IMR-90 (cell line): ENCODE data around the gene USP53. TPM values are rescaled to one million over a fixed set of nuclear protein-coding genes. Genes with fewer than 3 reads are reported as not detected.

Experiments
- ATAC-seq: fragments of 200-7000 bp; cut with Tn5 transposase; 2 replicates; pipeline ENCODE4 v1.9.1; 2020; ENCODE audit warnings: low read depth, mild to moderate bottlenecking, moderate library complexity
- BruUV-seq: library from RNA; stranded (reverse); fragments of 400-500 nt; replicated peaks from 2 replicates; lab custom pipeline; 2021; lab: Mats Ljungman, UMichigan
- CTCF ChIA-PET: fragments of 300-600 bp; formaldehyde crosslinking; extraction: SDS; loops from one replicate; lab custom pipeline; 2021; ENCODE audit warnings: antibody characterized with exemption; lab: Yijun Ruan, JAX
- POLR2A ChIA-PET: fragments of 300-600 bp; sonication (Branson Sonifier 250); formaldehyde crosslinking; loops from one replicate; lab custom pipeline; 2022; ENCODE audit warnings: antibody characterized with exemption; ENCODE audit not compliant: unreplicated experiment; lab: Charles Lee
- DNase-seq: peaks from one replicate; pipeline ENCODE4 v3.0.0; 2013
- H2AFZ ChIP-seq: replicated peaks from 2 replicates; pipeline ENCODE3; 2013; ENCODE audit warnings: low read length, mild to moderate bottlenecking; ENCODE audit not compliant: poor library complexity
- H2AK5ac ChIP-seq: 2 replicates; pipeline ENCODE4 v1.6.1; 2013; ENCODE audit warnings: low read depth, low read length, inconsistent platforms
- H2AK9ac ChIP-seq: replicated peaks from 2 replicates; pipeline ENCODE3; 2013; ENCODE audit warnings: mild to moderate bottlenecking, low read depth, low read length, moderate library complexity; ENCODE audit not compliant: poor library complexity
- H2BK120ac ChIP-seq: 2 replicates; pipeline ENCODE4 v1.6.1; 2013; ENCODE audit warnings: low read depth, low read length, inconsistent platforms
- H2BK15ac ChIP-seq: 3 replicates; pipeline ENCODE4 v1.6.1; 2013; ENCODE audit warnings: low read depth, low read length, inconsistent platforms
- H2BK20ac ChIP-seq: 2 replicates; pipeline ENCODE4 v1.6.1; 2013; ENCODE audit warnings: low read depth, mild to moderate bottlenecking, inconsistent platforms, low read length, moderate library complexity
- H2BK5ac ChIP-seq: 2 replicates; pipeline ENCODE4 v1.6.1; 2013; ENCODE audit warnings: mild to moderate bottlenecking, low read depth, low read length, inconsistent platforms; ENCODE audit not compliant: poor library complexity, severe bottlenecking
- H3K14ac ChIP-seq: replicated peaks from 2 replicates; pipeline ENCODE4 v1.6.1; 2013; ENCODE audit warnings: low read depth, low read length, inconsistent platforms
- H3K18ac ChIP-seq: 2 replicates; pipeline ENCODE4 v1.6.1; 2013; ENCODE audit warnings: low read depth, low read length, control low read depth
- H3K23ac ChIP-seq: 2 replicates; pipeline ENCODE4 v1.6.1; 2013; ENCODE audit warnings: low read depth, low read length, inconsistent platforms
- H3K27ac ChIP-seq: 2 replicates; pipeline ENCODE4 v1.5.1; 2013; ENCODE audit warnings: mild to moderate bottlenecking, control low read depth, low read length; ENCODE audit not compliant: insufficient read depth
- H3K27me3 ChIP-seq: 2 replicates; pipeline ENCODE4 v1.6.1; 2013; ENCODE audit warnings: low read length; ENCODE audit not compliant: control insufficient read depth, insufficient read depth
- H3K36me3 ChIP-seq: 2 replicates; pipeline ENCODE4 v1.6.1; 2013; ENCODE audit warnings: low read length, mixed read lengths; ENCODE audit not compliant: control insufficient read depth, insufficient read depth
- H3K4ac ChIP-seq: 2 replicates; pipeline ENCODE4 v1.6.1; 2013; ENCODE audit warnings: low read depth, low read length, inconsistent platforms
- H3K4me1 ChIP-seq: 2 replicates; pipeline ENCODE4 v1.6.1; 2013; ENCODE audit warnings: low read length, mixed read lengths; ENCODE audit not compliant: control insufficient read depth, insufficient read depth
- H3K4me2 ChIP-seq: 2 replicates; pipeline ENCODE4 v1.6.1; 2013; ENCODE audit warnings: low read depth, mild to moderate bottlenecking, control low read depth, low read length, moderate library complexity
- H3K4me3 ChIP-seq: 2 replicates; pipeline ENCODE4 v1.5.1; 2013; ENCODE audit warnings: low read depth, mild to moderate bottlenecking, control low read depth, low read length, moderate library complexity; ENCODE audit not compliant: insufficient read depth
- H3K56ac ChIP-seq: 2 replicates; pipeline ENCODE4 v1.6.1; 2013; ENCODE audit warnings: low read length, inconsistent platforms; ENCODE audit not compliant: insufficient read depth; ENCODE audit errors: extremely low read depth
- H3K79me1 ChIP-seq, 2 experiments: 2 replicates each; pipeline ENCODE4 v1.6.1; 2013; ENCODE audit warnings: low read length in 2 of 2, inconsistent platforms in 1 of 2, low read depth in 1 of 2
- H3K9ac ChIP-seq: 2 replicates; pipeline ENCODE4 v1.6.1; 2013; ENCODE audit warnings: low read depth, low read length, control low read depth
- H3K9me1 ChIP-seq: 2 replicates; pipeline ENCODE4 v1.6.1; 2013; ENCODE audit warnings: low read length, inconsistent platforms; ENCODE audit not compliant: insufficient read depth
- H3K9me3 ChIP-seq: 2 replicates; pipeline ENCODE4 v1.6.1; 2013; ENCODE audit warnings: low read length; ENCODE audit not compliant: control insufficient read depth, insufficient read depth
- H4K20me1 ChIP-seq: 2 replicates; pipeline ENCODE4 v1.6.1; 2013; ENCODE audit warnings: low read length, inconsistent platforms; ENCODE audit not compliant: insufficient read depth
- H4K5ac ChIP-seq: 2 replicates; pipeline ENCODE4 v1.6.1; 2013; ENCODE audit warnings: mild to moderate bottlenecking, low read depth, low read length, control low read depth
- H4K8ac ChIP-seq, 2 experiments: 2 replicates each; pipeline ENCODE4 v1.6.1; 2013; ENCODE audit warnings: low read depth in 2 of 2, low read length in 2 of 2, control low read depth in 1 of 2, inconsistent platforms in 1 of 2
- H4K91ac ChIP-seq: 2 replicates; pipeline ENCODE4 v1.6.1; 2013; ENCODE audit warnings: low read depth, low read length, inconsistent platforms; ENCODE audit not compliant: insufficient read depth
- BHLHE40 ChIP-seq: fragments of 150-350 bp; IDR thresholded peaks from 2 replicates; pipeline ENCODE4 v1.6.1; 2016; ENCODE audit warnings: mild to moderate bottlenecking, low read depth, low read length
- MAFK ChIP-seq: IDR thresholded peaks from 2 replicates; pipeline ENCODE4 v1.6.1; 2012; ENCODE audit warnings: low read depth, low read length, improper control_type of control experiment
- MAZ ChIP-seq: IDR thresholded peaks from 2 replicates; pipeline ENCODE4 v1.6.1; 2012; ENCODE audit warnings: low read depth, mild to moderate bottlenecking, low read length, improper control_type of control experiment, moderate library complexity, borderline replicate concordance
- SMC3 ChIP-seq: fragments of 150-350 bp; IDR thresholded peaks from 2 replicates; pipeline ENCODE4 v1.6.1; 2016; ENCODE audit warnings: low read depth, mild to moderate bottlenecking, antibody characterized with exemption, low read length, moderate library complexity
- WGBS, 2 experiments: methylation state at CpG; one replicate each; pipeline versions ENCODE4 v1.1.5 to v1.1.7; 2013; ENCODE audit warnings: missing lambda C conversion rate in 2 of 2; ENCODE audit not compliant: insufficient read length in 1 of 2; ENCODE audit errors: extremely low coverage in 2 of 2; 5-methylcytosine and 5-hydroxymethylcytosine counted together
- dilution Hi-C: fragments of 300-500 bp; cut with HindIII; formaldehyde crosslinking; loops from one replicate; pipeline ENCODE4 v1.14.3; 2018; ENCODE audit warnings: low sequenced_read_pairs; ENCODE audit not compliant: unreplicated experiment
- in situ Hi-C: fragments of 300-500 bp; cut with MboI; formaldehyde crosslinking; loops from 3 replicates; pipeline ENCODE4 v1.14.3; 2019; ENCODE audit warnings: low sequenced_read_pairs, inconsistent platforms, mixed read lengths
- intact Hi-C: fragments of 100-400 bp; cut with micrococcal nuclease; formaldehyde crosslinking; loops from 2 replicates; pipeline ENCODE4 v1.10.0; 2022
- polyA plus RNA-seq, 3 experiments: library from polyadenylated mRNA; depleted of rRNA; stranded (reverse); fragments of >200 nt; gene quantifications; 2 replicates each; pipeline ENCODE4 v1.2.3, GENCODE V29; 2012; ENCODE audit warnings: low replicate concordance in 1 of 3
- total RNA-seq: library from RNA; depleted of rRNA; stranded (reverse); fragments of >200 nt; gene quantifications from 2 replicates; pipeline ENCODE4 v1.2.3, GENCODE V29; 2012

The USP53 gene
- total and polyA plus RNA-seq, 2 of the 4 experiments (the other 2 are of a cell fraction), result 11.2 to 24.0 TPM

- dilution Hi-C loops, result no loop called here
- Histone ChIP-seq H2AK9ac (no peak overlapping the region), H2BK120ac (no peak overlapping the region), H3K36me3 (peaks cover 8% of the 10 kb centered on the region), H3K4ac (no peak overlapping the region), H3K27ac (no peak overlapping the region), H3K9me3 (no peaks in the 10 kb centered on the region), H4K8ac (no peak overlapping the region), H3K18ac (no peak overlapping the region), H2AK5ac (no peak overlapping the region), H2BK5ac (no peak overlapping the region), H2AFZ (no peak overlapping the region), H3K79me1 (peaks cover 0 to 6% of the 10 kb centered on the region in 2 experiments; a peak in 1 of 4 replicates), H2BK15ac (no peak overlapping the region), H3K9ac (no peak overlapping the region), H3K14ac (no peak overlapping the region), H4K5ac (no peak overlapping the region), H2BK20ac (no peak overlapping the region), H4K20me1 (no peaks in the 10 kb centered on the region), H4K91ac (no peak overlapping the region), H3K4me1 (no peaks in the 10 kb centered on the region; the same call in 1 of the 2 replicates), H3K27me3 (no peaks in the 10 kb centered on the region), H3K9me1 (no peaks in the 10 kb centered on the region), H3K23ac (no peak overlapping the region), H3K56ac (no peak overlapping the region), H3K4me2 (no peak overlapping the region), H3K4me3 (no peak overlapping the region)
- no CpG with 5 or more reads among the region's 1 CpG for WGBS, 2 experiments
- DNase-seq, result no peak
- POLR2A ChIA-PET, result no interaction called here
- in situ Hi-C loops, result no loop called here
- CTCF ChIA-PET, result no interaction called here
- ATAC-seq, result no peak
- intact Hi-C loops, result no loop called here
- TF ChIP-seq SMC3 (no peak), MAZ (no peak), MAFK (no peak), BHLHE40 (no peak)
- BruUV-seq, result no TSS peak
Measured at GRCh38 chr4:119243868-119244267, 31.4 kb downstream of the USP53 start.
